Activated B cell treated with CpG ODN at 0.5 μM for 24 hours (primary cell): Measurements from ENCODE around the gene FARP2. TPM values are rescaled to one million over a fixed set of nuclear protein-coding genes. Genes with fewer than 3 reads are reported as not detected.

ENCODE experiments used
- ATAC-seq: fragments of 200-7000 bp; cut with Tn5 transposase; one replicate; pipeline ENCODE4 v1.10.0; 2021; ENCODE audit warnings: low read depth, mild to moderate bottlenecking, moderate library complexity
- CTCF ChIA-PET: fragments of 350-600 bp; sonication (Branson Sonifier 250); formaldehyde crosslinking; loops from one replicate; lab custom pipeline; 2021; ENCODE audit warnings: antibody characterized with exemption; lab: Charles Lee
- POLR2A ChIA-PET: fragments of 350-600 bp; sonication (Branson Sonifier 250); formaldehyde crosslinking; loops from one replicate; lab custom pipeline; 2021; ENCODE audit warnings: antibody characterized with exemption; lab: Charles Lee
- DNase-seq: peaks from one replicate; pipeline ENCODE4 v3.0.0; 2022
- H3K27ac Mint-ChIP-seq: one replicate; pipeline ENCODE4 v1.8.0; 2020; ENCODE audit warnings: mixed read lengths
- H3K27me3 Mint-ChIP-seq: one replicate; pipeline ENCODE4 v1.8.0; 2021; ENCODE audit warnings: mixed read lengths
- H3K36me3 Mint-ChIP-seq: one replicate; pipeline ENCODE4 v1.8.0; 2021; ENCODE audit warnings: low read depth, mixed read lengths
- H3K4me1 Mint-ChIP-seq: one replicate; pipeline ENCODE4 v1.8.0; 2021; ENCODE audit warnings: mixed read lengths
- H3K4me3 Mint-ChIP-seq: one replicate; pipeline ENCODE4 v1.8.0; 2020; ENCODE audit warnings: mild to moderate bottlenecking, mixed read lengths
- H3K9me3 Mint-ChIP-seq: one replicate; pipeline ENCODE4 v1.8.0; 2020; ENCODE audit warnings: mixed read lengths
- intact Hi-C: fragments of 100-400 bp; cut with micrococcal nuclease; formaldehyde crosslinking; loops from one replicate; pipeline ENCODE4 v1.15.1; 2024
- total RNA-seq: library from RNA; stranded (reverse); gene quantifications from 2 replicates; pipeline ENCODE4 v1.2.3, GENCODE V29; 2022
- TF ChIP-seq, protein P1 (sequence below): fragments of 200-600 bp; IDR thresholded peaks from one replicate; pipeline ENCODE4 v1.8.0; 2022; ENCODE audit warnings: antibody characterized with exemption, mild to moderate bottlenecking

The FARP2 gene
- total RNA-seq, 1 donor from 2014 or later: 91.2 TPM

DNA sequence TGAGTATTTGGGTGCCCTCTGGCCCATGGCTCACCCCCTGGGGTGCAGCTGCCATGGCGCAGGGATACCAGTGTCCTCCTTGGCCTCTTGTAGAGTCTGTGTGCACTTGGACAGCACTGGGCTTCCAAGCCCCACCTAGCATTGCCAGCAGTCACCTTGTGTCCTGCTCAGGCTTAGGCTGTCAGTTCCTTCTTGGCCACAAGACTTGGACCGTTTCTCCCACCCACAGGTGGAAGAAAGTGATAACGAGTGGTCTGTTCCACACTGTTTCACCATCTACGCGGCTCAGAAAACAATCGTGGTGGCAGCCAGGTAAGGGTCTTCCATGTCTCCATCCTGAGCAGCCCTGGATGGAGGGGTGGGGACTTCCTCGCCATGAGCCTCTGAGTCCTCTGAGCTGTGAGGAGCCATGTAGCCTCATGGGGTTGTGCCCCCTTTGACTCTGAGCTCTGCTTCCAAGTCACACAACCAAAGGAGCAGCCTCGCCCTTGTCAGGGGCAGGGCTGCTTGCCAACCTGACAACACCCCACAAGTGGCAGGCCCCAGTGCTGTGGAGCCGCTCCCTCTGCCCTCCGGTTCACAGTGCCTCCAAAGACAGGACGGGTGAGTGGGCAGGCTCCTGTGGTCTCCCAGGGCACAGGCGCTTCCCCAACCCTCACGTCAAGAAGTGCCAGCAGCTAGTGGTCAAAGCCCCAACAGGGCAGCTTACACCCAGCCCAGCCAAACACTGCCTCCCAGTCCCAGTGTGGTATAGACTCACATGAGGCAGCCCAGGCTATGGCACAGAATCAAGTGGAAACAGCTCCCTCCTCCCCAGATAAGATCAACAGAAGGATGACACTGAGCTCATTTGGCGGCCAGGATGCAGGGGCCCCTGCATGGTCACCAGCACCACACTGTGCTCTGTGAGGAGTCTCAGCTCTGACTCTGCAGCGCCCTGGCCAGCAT lies 133.9 kb downstream of the FARP2 start:
- TF ChIP-seq, protein P1, sequence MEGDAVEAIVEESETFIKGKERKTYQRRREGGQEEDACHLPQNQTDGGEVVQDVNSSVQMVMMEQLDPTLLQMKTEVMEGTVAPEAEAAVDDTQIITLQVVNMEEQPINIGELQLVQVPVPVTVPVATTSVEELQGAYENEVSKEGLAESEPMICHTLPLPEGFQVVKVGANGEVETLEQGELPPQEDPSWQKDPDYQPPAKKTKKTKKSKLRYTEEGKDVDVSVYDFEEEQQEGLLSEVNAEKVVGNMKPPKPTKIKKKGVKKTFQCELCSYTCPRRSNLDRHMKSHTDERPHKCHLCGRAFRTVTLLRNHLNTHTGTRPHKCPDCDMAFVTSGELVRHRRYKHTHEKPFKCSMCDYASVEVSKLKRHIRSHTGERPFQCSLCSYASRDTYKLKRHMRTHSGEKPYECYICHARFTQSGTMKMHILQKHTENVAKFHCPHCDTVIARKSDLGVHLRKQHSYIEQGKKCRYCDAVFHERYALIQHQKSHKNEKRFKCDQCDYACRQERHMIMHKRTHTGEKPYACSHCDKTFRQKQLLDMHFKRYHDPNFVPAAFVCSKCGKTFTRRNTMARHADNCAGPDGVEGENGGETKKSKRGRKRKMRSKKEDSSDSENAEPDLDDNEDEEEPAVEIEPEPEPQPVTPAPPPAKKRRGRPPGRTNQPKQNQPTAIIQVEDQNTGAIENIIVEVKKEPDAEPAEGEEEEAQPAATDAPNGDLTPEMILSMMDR: no peak
- intact Hi-C loops: no loop called here
- Mint-ChIP-seq H3K27ac (no peak overlapping the region), H3K27me3 (no peaks in the 10 kb centered on the region), H3K9me3 (no peaks in the 10 kb centered on the region), H3K36me3 (peaks cover 51% of the 10 kb centered on the region), H3K4me1 (no peaks in the 10 kb centered on the region), H3K4me3 (no peak overlapping the region)
- no peak for ATAC-seq
- DNase-seq: no peak
- POLR2A ChIA-PET: interaction anchor here (0.6 kb wide), 1 partner anchor 988 kb away, joined by 3 read pairs; no protein-coding TSS in a partner anchor
- CTCF ChIA-PET: no interaction called here

DNA sequence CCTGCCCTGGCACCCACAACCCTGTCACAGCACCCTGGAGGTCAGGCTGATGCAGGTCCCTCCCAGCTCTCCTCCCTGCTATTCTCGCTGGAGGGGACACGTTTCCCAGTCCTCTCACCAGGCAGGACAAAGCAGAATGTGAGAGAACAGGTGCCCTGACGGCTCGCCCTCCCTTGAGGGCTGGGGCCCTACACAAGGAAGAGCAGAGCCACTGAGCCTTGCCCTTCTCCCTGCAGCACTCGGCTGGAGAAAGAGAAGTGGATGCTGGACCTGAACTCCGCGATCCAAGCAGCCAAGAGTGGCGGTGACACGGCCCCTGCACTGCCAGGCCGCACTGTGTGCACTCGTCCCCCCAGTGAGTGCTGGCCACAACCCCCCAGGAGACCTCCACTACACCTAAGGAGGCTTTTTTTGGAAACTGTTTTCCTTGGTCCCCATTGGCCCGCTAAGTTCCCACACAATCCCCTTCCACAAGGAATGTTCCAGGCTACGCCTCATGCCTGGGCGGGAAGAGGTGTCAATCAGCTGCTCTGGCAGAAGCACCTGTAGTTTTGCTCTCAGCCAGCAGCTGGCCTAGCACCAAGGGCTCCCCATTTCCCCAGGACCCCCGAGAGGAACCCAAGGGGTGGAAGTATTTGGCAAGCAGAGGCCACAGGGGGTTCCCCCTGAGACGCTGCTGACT lies 134.9 kb downstream of the FARP2 start:
- POLR2A ChIA-PET: interaction anchor here (0.6 kb wide), 1 partner anchor 989 kb away, joined by 3 read pairs; no protein-coding TSS in a partner anchor
- no peak overlapping the region for H3K27ac Mint-ChIP-seq
- no peaks in the 10 kb centered on the region for H3K9me3 Mint-ChIP-seq
- TF ChIP-seq, protein P1: no peak
- H3K27me3 Mint-ChIP-seq: no peaks in the 10 kb centered on the region
- no peak overlapping the region for H3K4me3 Mint-ChIP-seq
- CTCF ChIA-PET: no interaction called here
- H3K36me3 Mint-ChIP-seq: peaks cover 57% of the 10 kb centered on the region
- intact Hi-C loops: no loop called here
- DNase-seq (no peak), ATAC-seq (no peak)
- no peaks in the 10 kb centered on the region for H3K4me1 Mint-ChIP-seq

DNA sequence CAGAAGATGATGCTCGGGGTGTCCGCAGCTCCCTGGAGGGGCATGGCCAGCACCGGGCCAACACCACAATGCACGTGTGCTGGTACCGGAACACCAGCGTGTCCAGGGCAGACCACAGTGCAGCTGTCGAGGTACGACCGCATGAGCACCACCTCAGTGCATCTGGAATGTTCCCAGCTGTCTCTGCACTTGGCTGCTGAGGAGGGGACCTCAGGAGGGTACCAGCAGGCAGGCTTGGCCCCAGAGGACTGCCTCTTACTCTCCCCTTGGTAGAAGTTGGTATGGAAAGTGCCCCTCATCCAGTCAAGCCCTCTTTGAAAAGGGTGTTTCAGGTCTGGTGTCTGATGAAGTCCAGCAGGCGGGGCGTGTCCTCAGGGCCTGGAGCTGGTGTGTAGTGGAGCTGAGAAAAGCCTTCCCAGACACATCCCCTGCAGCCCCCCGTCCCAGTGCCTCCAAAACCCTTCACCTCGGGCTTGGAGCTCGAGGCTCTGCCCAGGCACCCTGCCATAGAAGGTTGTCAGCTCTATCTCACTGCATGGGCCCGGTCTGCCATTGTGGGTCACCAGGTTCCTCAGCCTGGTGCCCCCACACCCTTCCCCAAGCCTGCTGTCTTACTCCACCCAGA lies 135.6 kb downstream of the FARP2 start:
- Mint-ChIP-seq H3K4me1 (no peaks in the 10 kb centered on the region), H3K27ac (no peak overlapping the region), H3K27me3 (no peaks in the 10 kb centered on the region), H3K36me3 (peaks cover 61% of the 10 kb centered on the region), H3K4me3 (no peak overlapping the region), H3K9me3 (no peaks in the 10 kb centered on the region)
- TF ChIP-seq, protein P1: no peak
- ChIA-PET POLR2A (no interaction called here), CTCF (no interaction called here)
- intact Hi-C loops: no loop called here
- no peak for ATAC-seq
- no peak for DNase-seq

DNA sequence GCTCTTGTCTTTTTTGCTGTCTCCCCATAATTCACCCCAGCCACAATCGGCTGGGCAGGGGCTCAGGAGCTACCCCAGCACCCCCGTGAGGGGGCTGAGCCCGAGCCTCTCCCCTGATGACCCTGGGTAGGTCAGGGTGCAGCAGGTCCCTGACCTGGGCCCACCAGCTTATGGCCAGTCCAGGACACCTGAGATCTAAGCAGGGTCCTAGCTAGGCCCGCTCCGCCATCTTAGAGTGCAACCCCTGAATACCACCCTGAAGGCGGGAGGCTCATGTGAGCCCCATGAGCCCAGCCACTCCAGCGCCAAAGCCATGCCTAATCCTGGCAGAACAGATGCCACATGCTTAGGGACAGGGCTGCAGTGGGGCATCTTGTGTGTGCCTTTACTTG lies 136.1 kb downstream of the FARP2 start:
- ChIA-PET POLR2A (no interaction called here), CTCF (no interaction called here)
- TF ChIP-seq, protein P1: no peak
- no peaks in the 10 kb centered on the region for H3K4me1 Mint-ChIP-seq
- H3K27me3 Mint-ChIP-seq: no peaks in the 10 kb centered on the region
- intact Hi-C loops: no loop called here
- DNase-seq (no peak), ATAC-seq (no peak)
- no peak overlapping the region for H3K27ac Mint-ChIP-seq
- no peaks in the 10 kb centered on the region for H3K9me3 Mint-ChIP-seq
- H3K4me3 Mint-ChIP-seq: no peak overlapping the region
- peaks cover 60% of the 10 kb centered on the region for H3K36me3 Mint-ChIP-seq

DNA sequence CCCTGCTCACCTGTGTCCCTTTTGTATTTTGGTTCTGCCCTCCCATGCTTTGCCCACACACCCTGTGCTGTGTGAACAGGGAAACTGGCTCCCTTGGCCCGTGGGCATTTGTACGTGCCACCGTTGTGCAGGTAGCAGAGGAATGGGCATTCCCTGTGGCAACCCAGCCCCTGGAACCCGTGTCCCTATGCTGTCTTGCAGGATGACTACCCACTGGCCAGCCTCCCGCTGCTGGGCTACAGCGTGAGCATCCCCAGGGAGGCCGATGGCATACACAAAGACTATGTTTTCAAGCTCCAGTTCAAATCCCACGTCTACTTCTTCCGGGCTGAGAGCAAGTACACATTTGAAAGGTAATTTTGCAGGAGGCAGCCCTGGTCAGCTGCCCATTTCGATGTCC lies 137.0 kb downstream of the FARP2 start:
- no peak for DNase-seq
- H3K9me3 Mint-ChIP-seq: no peaks in the 10 kb centered on the region
- POLR2A ChIA-PET: no interaction called here

More for the DNA sequence above, 137.0 kb downstream of the FARP2 start:
- CTCF ChIA-PET: no interaction called here
- no peak for ATAC-seq
- no peak overlapping the region for H3K4me3 Mint-ChIP-seq
- intact Hi-C loops: no loop called here
- H3K27ac Mint-ChIP-seq: no peak overlapping the region
- no peaks in the 10 kb centered on the region for H3K27me3 Mint-ChIP-seq
- H3K4me1 Mint-ChIP-seq: no peaks in the 10 kb centered on the region
- peaks cover 64% of the 10 kb centered on the region for H3K36me3 Mint-ChIP-seq
- TF ChIP-seq, protein P1: no peak
